HEK293 (cell line): ENCODE measurements around the gene SLC17A3.

Source experiments
- ZBTB21 ChIP-seq: fragments of 450-650 bp; formaldehyde crosslinking; IDR thresholded peaks from 2 replicates; pipeline ENCODE4 v1.5.1; 2017; ENCODE audit warnings: missing biosample characterization, missing genetic modification characterization
- ZNF174 ChIP-seq: fragments of 450-650 bp; formaldehyde crosslinking; IDR thresholded peaks from 2 replicates; pipeline ENCODE4 v1.5.0; 2017; ENCODE audit warnings: missing biosample characterization, mild to moderate bottlenecking, missing genetic modification characterization
- ZNF571 ChIP-seq: fragments of 450-650 bp; formaldehyde crosslinking; IDR thresholded peaks from 2 replicates; pipeline ENCODE4 v1.5.0; 2017; ENCODE audit warnings: missing biosample characterization, missing genetic modification characterization
- ZNF626 ChIP-seq: fragments of 450-650 bp; sonication (Bioruptor Pico); formaldehyde crosslinking; IDR thresholded peaks from 2 replicates; pipeline ENCODE4 v1.5.1; 2018; ENCODE audit warnings: missing biosample characterization, missing genetic modification characterization, inconsistent platforms
- ZNF654 ChIP-seq: fragments of 450-650 bp; formaldehyde crosslinking; IDR thresholded peaks from 2 replicates; pipeline ENCODE4 v1.5.1; 2016; ENCODE audit warnings: low read depth, missing biosample characterization, missing genetic modification characterization
- ZNF777 ChIP-seq: fragments of 450-650 bp; formaldehyde crosslinking; IDR thresholded peaks from 2 replicates; pipeline ENCODE4 v1.5.1; 2017; ENCODE audit warnings: missing biosample characterization, missing genetic modification characterization, borderline replicate concordance
- TF ChIP-seq, protein P1 (sequence below): fragments of 450-650 bp; formaldehyde crosslinking; IDR thresholded peaks from 2 replicates; pipeline ENCODE4 v1.5.1; 2016; ENCODE audit warnings: missing biosample characterization, missing genetic modification characterization
- TF ChIP-seq, protein P2 (sequence below): fragments of 450-650 bp; formaldehyde crosslinking; IDR thresholded peaks from 2 replicates; pipeline ENCODE4 v1.5.1; 2016; ENCODE audit warnings: missing biosample characterization, missing genetic modification characterization
- TF ChIP-seq, protein P3 (sequence below): fragments of 450-650 bp; formaldehyde crosslinking; conservative IDR thresholded peaks from 2 replicates; pipeline ENCODE4 v1.5.1; 2016; ENCODE audit warnings: low read depth, missing biosample characterization, missing genetic modification characterization

DNA sequence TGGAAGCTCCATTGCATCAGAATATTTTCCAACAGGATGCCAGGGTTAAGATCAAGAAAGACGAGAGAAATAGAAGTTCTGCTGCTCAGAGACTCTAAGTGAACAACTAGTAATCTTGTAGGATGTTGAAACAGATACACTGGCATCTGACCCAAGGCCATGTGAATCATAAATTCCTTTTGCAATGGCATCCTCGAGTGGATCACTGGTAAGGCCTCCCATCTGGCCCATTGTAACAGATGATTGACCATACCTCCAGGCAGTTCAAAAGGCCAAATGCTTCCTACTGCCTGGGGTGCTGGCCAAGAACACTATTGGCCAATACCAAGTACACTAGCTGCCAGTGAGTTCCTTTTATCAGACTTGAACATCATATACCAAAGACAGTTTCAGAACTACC lies 9.9 kb upstream of the SLC17A3 start:
- no peak for TF ChIP-seq ZNF626 (tag by site-specific recombination)
- TF ChIP-seq ZBTB21, result no peak
- TF ChIP-seq ZNF654 (tag by site-specific recombination), result no peak
- no peak for TF ChIP-seq ZNF174
- TF ChIP-seq ZNF777 (tag by site-specific recombination), result no peak
- TF ChIP-seq, protein P1, sequence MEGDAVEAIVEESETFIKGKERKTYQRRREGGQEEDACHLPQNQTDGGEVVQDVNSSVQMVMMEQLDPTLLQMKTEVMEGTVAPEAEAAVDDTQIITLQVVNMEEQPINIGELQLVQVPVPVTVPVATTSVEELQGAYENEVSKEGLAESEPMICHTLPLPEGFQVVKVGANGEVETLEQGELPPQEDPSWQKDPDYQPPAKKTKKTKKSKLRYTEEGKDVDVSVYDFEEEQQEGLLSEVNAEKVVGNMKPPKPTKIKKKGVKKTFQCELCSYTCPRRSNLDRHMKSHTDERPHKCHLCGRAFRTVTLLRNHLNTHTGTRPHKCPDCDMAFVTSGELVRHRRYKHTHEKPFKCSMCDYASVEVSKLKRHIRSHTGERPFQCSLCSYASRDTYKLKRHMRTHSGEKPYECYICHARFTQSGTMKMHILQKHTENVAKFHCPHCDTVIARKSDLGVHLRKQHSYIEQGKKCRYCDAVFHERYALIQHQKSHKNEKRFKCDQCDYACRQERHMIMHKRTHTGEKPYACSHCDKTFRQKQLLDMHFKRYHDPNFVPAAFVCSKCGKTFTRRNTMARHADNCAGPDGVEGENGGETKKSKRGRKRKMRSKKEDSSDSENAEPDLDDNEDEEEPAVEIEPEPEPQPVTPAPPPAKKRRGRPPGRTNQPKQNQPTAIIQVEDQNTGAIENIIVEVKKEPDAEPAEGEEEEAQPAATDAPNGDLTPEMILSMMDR (tag by site-specific recombination), result no peak
- TF ChIP-seq, protein P2, sequence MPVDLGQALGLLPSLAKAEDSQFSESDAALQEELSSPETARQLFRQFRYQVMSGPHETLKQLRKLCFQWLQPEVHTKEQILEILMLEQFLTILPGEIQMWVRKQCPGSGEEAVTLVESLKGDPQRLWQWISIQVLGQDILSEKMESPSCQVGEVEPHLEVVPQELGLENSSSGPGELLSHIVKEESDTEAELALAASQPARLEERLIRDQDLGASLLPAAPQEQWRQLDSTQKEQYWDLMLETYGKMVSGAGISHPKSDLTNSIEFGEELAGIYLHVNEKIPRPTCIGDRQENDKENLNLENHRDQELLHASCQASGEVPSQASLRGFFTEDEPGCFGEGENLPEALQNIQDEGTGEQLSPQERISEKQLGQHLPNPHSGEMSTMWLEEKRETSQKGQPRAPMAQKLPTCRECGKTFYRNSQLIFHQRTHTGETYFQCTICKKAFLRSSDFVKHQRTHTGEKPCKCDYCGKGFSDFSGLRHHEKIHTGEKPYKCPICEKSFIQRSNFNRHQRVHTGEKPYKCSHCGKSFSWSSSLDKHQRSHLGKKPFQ (tag by site-specific recombination), result no peak
- no peak for TF ChIP-seq ZNF571 (tag by site-specific recombination)
- TF ChIP-seq, protein P3, sequence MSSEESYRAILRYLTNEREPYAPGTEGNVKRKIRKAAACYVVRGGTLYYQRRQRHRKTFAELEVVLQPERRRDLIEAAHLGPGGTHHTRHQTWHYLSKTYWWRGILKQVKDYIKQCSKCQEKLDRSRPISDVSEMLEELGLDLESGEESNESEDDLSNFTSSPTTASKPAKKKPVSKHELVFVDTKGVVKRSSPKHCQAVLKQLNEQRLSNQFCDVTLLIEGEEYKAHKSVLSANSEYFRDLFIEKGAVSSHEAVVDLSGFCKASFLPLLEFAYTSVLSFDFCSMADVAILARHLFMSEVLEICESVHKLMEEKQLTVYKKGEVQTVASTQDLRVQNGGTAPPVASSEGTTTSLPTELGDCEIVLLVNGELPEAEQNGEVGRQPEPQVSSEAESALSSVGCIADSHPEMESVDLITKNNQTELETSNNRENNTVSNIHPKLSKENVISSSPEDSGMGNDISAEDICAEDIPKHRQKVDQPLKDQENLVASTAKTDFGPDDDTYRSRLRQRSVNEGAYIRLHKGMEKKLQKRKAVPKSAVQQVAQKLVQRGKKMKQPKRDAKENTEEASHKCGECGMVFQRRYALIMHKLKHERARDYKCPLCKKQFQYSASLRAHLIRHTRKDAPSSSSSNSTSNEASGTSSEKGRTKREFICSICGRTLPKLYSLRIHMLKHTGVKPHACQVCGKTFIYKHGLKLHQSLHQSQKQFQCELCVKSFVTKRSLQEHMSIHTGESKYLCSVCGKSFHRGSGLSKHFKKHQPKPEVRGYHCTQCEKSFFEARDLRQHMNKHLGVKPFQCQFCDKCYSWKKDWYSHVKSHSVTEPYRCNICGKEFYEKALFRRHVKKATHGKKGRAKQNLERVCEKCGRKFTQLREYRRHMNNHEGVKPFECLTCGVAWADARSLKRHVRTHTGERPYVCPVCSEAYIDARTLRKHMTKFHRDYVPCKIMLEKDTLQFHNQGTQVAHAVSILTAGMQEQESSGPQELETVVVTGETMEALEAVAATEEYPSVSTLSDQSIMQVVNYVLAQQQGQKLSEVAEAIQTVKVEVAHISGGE, result no peak
